Measurements from ENCODE around the gene PRDM16.

DNA sequence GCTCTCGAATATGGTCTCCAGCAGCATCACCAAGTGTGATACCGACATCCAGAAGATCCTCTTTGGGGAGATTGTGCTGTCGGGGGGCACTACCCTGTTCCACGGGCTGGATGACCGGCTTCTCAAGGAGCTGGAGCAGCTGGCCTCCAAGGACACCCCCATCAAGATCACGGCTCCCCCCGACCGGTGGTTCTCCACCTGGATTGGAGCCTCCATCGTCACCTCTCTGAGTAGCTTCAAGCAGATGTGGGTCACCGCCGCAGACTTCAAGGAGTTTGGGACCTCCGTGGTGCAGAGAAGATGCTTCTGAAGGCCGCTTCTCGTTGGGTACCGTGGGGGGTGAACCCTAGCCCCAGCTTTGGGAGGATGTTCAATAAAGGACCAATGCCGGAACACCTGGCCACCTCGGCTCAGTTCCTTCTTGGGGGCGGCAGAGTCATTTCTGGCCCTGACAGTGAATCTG lies 46.5 kb upstream of the PRDM16 start:
- TF ChIP-seq, protein P1, sequence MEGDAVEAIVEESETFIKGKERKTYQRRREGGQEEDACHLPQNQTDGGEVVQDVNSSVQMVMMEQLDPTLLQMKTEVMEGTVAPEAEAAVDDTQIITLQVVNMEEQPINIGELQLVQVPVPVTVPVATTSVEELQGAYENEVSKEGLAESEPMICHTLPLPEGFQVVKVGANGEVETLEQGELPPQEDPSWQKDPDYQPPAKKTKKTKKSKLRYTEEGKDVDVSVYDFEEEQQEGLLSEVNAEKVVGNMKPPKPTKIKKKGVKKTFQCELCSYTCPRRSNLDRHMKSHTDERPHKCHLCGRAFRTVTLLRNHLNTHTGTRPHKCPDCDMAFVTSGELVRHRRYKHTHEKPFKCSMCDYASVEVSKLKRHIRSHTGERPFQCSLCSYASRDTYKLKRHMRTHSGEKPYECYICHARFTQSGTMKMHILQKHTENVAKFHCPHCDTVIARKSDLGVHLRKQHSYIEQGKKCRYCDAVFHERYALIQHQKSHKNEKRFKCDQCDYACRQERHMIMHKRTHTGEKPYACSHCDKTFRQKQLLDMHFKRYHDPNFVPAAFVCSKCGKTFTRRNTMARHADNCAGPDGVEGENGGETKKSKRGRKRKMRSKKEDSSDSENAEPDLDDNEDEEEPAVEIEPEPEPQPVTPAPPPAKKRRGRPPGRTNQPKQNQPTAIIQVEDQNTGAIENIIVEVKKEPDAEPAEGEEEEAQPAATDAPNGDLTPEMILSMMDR (IDR thresholded peaks at IDR 0.05), result no peak
- no peak for TF ChIP-seq POLR2A (IDR thresholded peaks at IDR 0.05)

Measured in uterus (tissue), 2 donors.